NCI-H345 treated with DMSO at 0.1 percent for 48 hours (cell line): ENCODE measurements around the gene LNP1.
"Not testable (repeated sequence)": the region's sequence is repeated elsewhere in the genome, so short reads cannot be mapped to it uniquely, and the experiment has no call there.

Experiments used
- DNase-seq: peaks from one replicate; lab custom pipeline; 2025; ENCODE audit not compliant: unreplicated experiment; lab: John Stamatoyannopoulos, UW

LNP1 gene

GRCh38 chr3:100400780-100401673 is at the start of gene LNP1, which contains the start of gene TOMM70:
LNP1 (plus strand) TSS chr3:100401539; CDS start chr3:100429730, 28,191 bp downstream.
TOMM70 (minus strand) TSS chr3:100401089; CDS start chr3:100400949, 140 bp downstream.
- peak; percentile 86 for DNase-seq

- not testable (repeated sequence) for DNase-seq
Measured at GRCh38 chr3:100351770-100352169, 49.6 kb upstream of the LNP1 start.

GRCh38 chr3:100352296-100353231 is 48.8 kb upstream of the LNP1 start:
- no peak for DNase-seq

GRCh38 chr3:100354850-100355249 is 46.5 kb upstream of the LNP1 start:
- no peak for DNase-seq

GRCh38 chr3:100358413-100358812 is 42.9 kb upstream of the LNP1 start:
- no peak for DNase-seq

- DNase-seq: no peak
Measured at GRCh38 chr3:100359035-100359434, 42.3 kb upstream of the LNP1 start.

GRCh38 chr3:100360757-100361496 is 40.4 kb upstream of the LNP1 start:
- DNase-seq: no peak

GRCh38 chr3:100361897-100362296 is 39.4 kb upstream of the LNP1 start:
- no peak for DNase-seq

GRCh38 chr3:100364421-100364820 is 36.9 kb upstream of the LNP1 start:
- no peak for DNase-seq

- no peak for DNase-seq
Measured at GRCh38 chr3:100366424-100366823, 34.9 kb upstream of the LNP1 start.

- no peak for DNase-seq
Measured at GRCh38 chr3:100368441-100368840, 32.9 kb upstream of the LNP1 start.

- DNase-seq: no peak
Measured at GRCh38 chr3:100370756-100371155, 30.6 kb upstream of the LNP1 start.

- no peak for DNase-seq
Measured at GRCh38 chr3:100374521-100374920, 26.8 kb upstream of the LNP1 start.

- DNase-seq: no peak
Measured at GRCh38 chr3:100376301-100376700, 25.0 kb upstream of the LNP1 start.

GRCh38 chr3:100384733-100385525 is 16.4 kb upstream of the LNP1 start:
- DNase-seq: no peak

GRCh38 chr3:100386437-100387074 is 14.8 kb upstream of the LNP1 start:
- DNase-seq: no peak

- DNase-seq: no peak
Measured at GRCh38 chr3:100389025-100389424, 12.3 kb upstream of the LNP1 start.

GRCh38 chr3:100395679-100396431 is 5.5 kb upstream of the LNP1 start:
- DNase-seq: no peak

GRCh38 chr3:100396967-100397366 is 4.4 kb upstream of the LNP1 start:
- no peak for DNase-seq
